ENCODE data around the gene CNNM2. TPM values are rescaled to one million over a fixed set of nuclear protein-coding genes. Genes with fewer than 3 reads are reported as not detected.
"Not testable (repeated sequence)": the region's sequence is repeated elsewhere in the genome, so short reads cannot be mapped to it uniquely, and the experiment has no call there.

Gene CNNM2
- total and polyA plus RNA-seq, 2 experiments from 2014 or later: 3.3 to 18.0 TPM

GRCh38 chr10:103124420-103125096, 206.5 kb downstream of the CNNM2 start:
- no peaks in the 10 kb centered on the region for H3K9me3 ChIP-seq (ENCODE audit: low read depth)
- no peak for TF ChIP-seq CTCF (IDR thresholded peaks at IDR 0.05; ENCODE audit: low read depth, low read length)
- H3K27ac ChIP-seq: peak overlapping the region; percentile 75

GRCh38 chr10:103125323-103126267, 207.5 kb downstream of the CNNM2 start:
- peak overlapping the region; percentile 75 for H3K27ac ChIP-seq
- no peaks in the 10 kb centered on the region for H3K27me3 ChIP-seq
- no peak for TF ChIP-seq CTCF (IDR thresholded peaks at IDR 0.05; ENCODE audit: low read depth, low read length)
- no peak overlapping the region for H3K4me3 ChIP-seq
- DNase-seq (ENCODE audit: low read depth in 1 of 2, low spot score in 1 of 2): peak in 1 of 2 donors; percentile 71
- H3K9me3 ChIP-seq (ENCODE audit: low read depth): no peaks in the 10 kb centered on the region
- no peaks in the 10 kb centered on the region for H3K36me3 ChIP-seq
- peaks cover 13% of the 10 kb centered on the region for H3K4me1 ChIP-seq (ENCODE audit: low read depth)

More at GRCh38 chr10:103124420-103125096, 206.5 kb downstream of the CNNM2 start:
- DNase-seq (ENCODE audit: low read depth in 1 of 2, low spot score in 1 of 2): no peak
- Histone ChIP-seq H3K36me3 (no peaks in the 10 kb centered on the region), H3K4me3 (no peak overlapping the region), H3K4me1 (ENCODE audit: low read depth) (peaks cover 13% of the 10 kb centered on the region), H3K27me3 (no peaks in the 10 kb centered on the region)

GRCh38 chr10:103127241-103127640, 209.1 kb downstream of the CNNM2 start:
- Histone ChIP-seq H3K4me1 (ENCODE audit: low read depth) (peaks cover 13% of the 10 kb centered on the region), H3K4me3 (no peak overlapping the region), H3K27me3 (no peaks in the 10 kb centered on the region), H3K27ac (peak overlapping the region; percentile 75), H3K36me3 (no peaks in the 10 kb centered on the region), H3K9me3 (ENCODE audit: low read depth) (no peaks in the 10 kb centered on the region)
- no peak for DNase-seq (ENCODE audit: low read depth in 1 of 2, low spot score in 1 of 2)
- TF ChIP-seq CTCF (IDR thresholded peaks at IDR 0.05; ENCODE audit: low read depth, low read length): no peak

GRCh38 chr10:103130180-103130579, 212.1 kb downstream of the CNNM2 start:
- not testable (repeated sequence) for H3K27ac ChIP-seq; H3K4me1 ChIP-seq (ENCODE audit: low read depth); H3K36me3 ChIP-seq; H3K27me3 ChIP-seq; DNase-seq (ENCODE audit: low read depth in 1 of 2, low spot score in 1 of 2); H3K4me3 ChIP-seq; H3K9me3 ChIP-seq (ENCODE audit: low read depth)

GRCh38 chr10:103130910-103131309, 212.8 kb downstream of the CNNM2 start:
- no peaks in the 10 kb centered on the region for H3K36me3 ChIP-seq
- TF ChIP-seq CTCF (IDR thresholded peaks at IDR 0.05; ENCODE audit: low read depth, low read length): no peak
- H3K4me1 ChIP-seq (ENCODE audit: low read depth): peaks cover 2% of the 10 kb centered on the region
- no peak overlapping the region for H3K27ac ChIP-seq
- H3K9me3 ChIP-seq (ENCODE audit: low read depth): no peaks in the 10 kb centered on the region
- no peaks in the 10 kb centered on the region for H3K27me3 ChIP-seq
- no peak for DNase-seq (ENCODE audit: low read depth in 1 of 2, low spot score in 1 of 2)
- H3K4me3 ChIP-seq: no peak overlapping the region

GRCh38 chr10:103135168-103135567, 217.1 kb downstream of the CNNM2 start:
- not testable (repeated sequence) for DNase-seq (ENCODE audit: low read depth in 1 of 2, low spot score in 1 of 2); H3K27ac ChIP-seq; H3K4me3 ChIP-seq; H3K4me1 ChIP-seq (ENCODE audit: low read depth); H3K9me3 ChIP-seq (ENCODE audit: low read depth); H3K27me3 ChIP-seq; H3K36me3 ChIP-seq

Measured in cardiac muscle cell (in vitro differentiated cells and primary cell).